Keratinocyte (primary cell): ENCODE measurements around the gene PDE10A. TPM values are rescaled to one million over a fixed set of nuclear protein-coding genes. Genes with fewer than 3 reads are reported as not detected.
"Not testable (repeated sequence)": the region's sequence is repeated elsewhere in the genome, so short reads cannot be mapped to it uniquely, and the experiment has no call there.

ENCODE experiments used
- DNase-seq: peaks from one replicate; pipeline ENCODE4 v3.0.0-alpha.2; 2011; ENCODE audit warnings: low read depth, missing footprints, low spot score
- FAIRE-seq: peaks from 2 replicates; lab custom pipeline; 2011; peaks lifted over from hg19 to GRCh38; lab: Jason Lieb, UNC
- H2AFZ ChIP-seq: 2 replicates; pipeline ENCODE4 v1.6.0; 2012; ENCODE audit warnings: low read length, control low read depth, inconsistent platforms; ENCODE audit not compliant: control insufficient read depth
- H3K27ac ChIP-seq: 2 replicates; pipeline ENCODE4 v1.5.1; 2011; ENCODE audit warnings: low read length; ENCODE audit not compliant: control insufficient read depth, insufficient read depth
- H3K27me3 ChIP-seq: 3 replicates; pipeline ENCODE4 v1.6.0; 2011; ENCODE audit warnings: low read length; ENCODE audit not compliant: control insufficient read depth, insufficient read depth; ENCODE audit errors: extremely low read depth
- H3K36me3 ChIP-seq, 2 experiments: 2 replicates in 1 of 2; 3 replicates in 1 of 2; pipeline ENCODE4 v1.5.1; 2011; ENCODE audit warnings: low read length in 2 of 2, mild to moderate bottlenecking in 1 of 2; ENCODE audit not compliant: control insufficient read depth in 2 of 2, insufficient read depth in 2 of 2; ENCODE audit errors: extremely low read depth in 1 of 2
- H3K4me1 ChIP-seq: 3 replicates; pipeline ENCODE4 v1.5.1; 2011; ENCODE audit warnings: low read length; ENCODE audit not compliant: control insufficient read depth, insufficient read depth; ENCODE audit errors: extremely low read depth
- H3K4me2 ChIP-seq: 3 replicates; pipeline ENCODE4 v1.6.0; 2011; ENCODE audit warnings: low read depth, low read length; ENCODE audit not compliant: control insufficient read depth, insufficient read depth; ENCODE audit errors: extremely low read depth
- H3K4me3 ChIP-seq, 3 experiments: fragments of 200-600 bp in 1 of 3; sonication (generic) in 1 of 3; 2 replicates in 2 of 3; 3 replicates in 1 of 3; pipeline ENCODE4 v1.5.1; 2011 to 2016; ENCODE audit warnings: low read length in 3 of 3, mild to moderate bottlenecking in 3 of 3, control low read depth in 2 of 3, inconsistent platforms in 1 of 3, low read depth in 1 of 3, mixed read lengths in 1 of 3, mixed run types in 1 of 3, moderate library complexity in 1 of 3; ENCODE audit not compliant: control insufficient read depth in 2 of 3, insufficient read depth in 2 of 3; ENCODE audit errors: extremely low read depth in 1 of 3
- H3K79me2 ChIP-seq: 2 replicates; pipeline ENCODE4 v1.6.0; 2012; ENCODE audit warnings: low read length; ENCODE audit not compliant: control insufficient read depth, insufficient read depth
- H3K9ac ChIP-seq: 3 replicates; pipeline ENCODE4 v1.6.0; 2011; ENCODE audit warnings: low read length; ENCODE audit not compliant: control insufficient read depth, insufficient read depth; ENCODE audit errors: extremely low read depth
- H3K9me1 ChIP-seq: 3 replicates; pipeline ENCODE4 v1.6.0; 2011; ENCODE audit warnings: low read length; ENCODE audit not compliant: control insufficient read depth, insufficient read depth; ENCODE audit errors: extremely low read depth
- H3K9me3 ChIP-seq: 2 replicates; pipeline ENCODE4 v1.5.1; 2012; ENCODE audit warnings: low read depth, low read length; ENCODE audit not compliant: control insufficient read depth
- H4K20me1 ChIP-seq: 3 replicates; pipeline ENCODE4 v1.6.0; 2011; ENCODE audit warnings: low read length; ENCODE audit not compliant: control insufficient read depth, insufficient read depth; ENCODE audit errors: extremely low read depth
- EZH2 ChIP-seq: IDR thresholded peaks from one replicate; pipeline ENCODE4 v1.6.1; 2012; ENCODE audit warnings: inconsistent platforms, mild to moderate bottlenecking, low read length, moderate library complexity
- dilution Hi-C: fragments of 300-500 bp; cut with MboI; formaldehyde crosslinking; loops from one replicate; pipeline ENCODE4 v1.7.0; 2020; ENCODE audit warnings: low sequenced_read_pairs; ENCODE audit not compliant: extremely low pct_ligation_motif_present
- polyA plus RNA-seq, 5 experiments: library from polyadenylated mRNA; depleted of rRNA in 3 of 5; stranded (reverse) in 3 of 5; stranded (forward) in 1 of 5; unstranded in 1 of 5; fragments of >200 nt; gene quantifications; 1 replicate in 1 of 5; 2 replicates in 3 of 5; 3 replicates in 1 of 5; pipeline versions ENCODE4 v1.2.1 to v1.2.3, GENCODE V29; 2011 to 2012; ENCODE audit warnings: missing spikeins in 2 of 5, low read depth in 1 of 5, low replicate concordance in 1 of 5
- TF ChIP-seq, protein P1 (sequence below), 3 experiments: IDR thresholded peaks in 1 of 3; conservative IDR thresholded peaks in 1 of 3; optimal IDR thresholded peaks in 1 of 3; 2 replicates in 2 of 3; 3 replicates in 1 of 3; pipeline versions ENCODE3 to v1.5.1; 2011; ENCODE audit warnings: low read length in 3 of 3, mild to moderate bottlenecking in 3 of 3, moderate library complexity in 2 of 3, control low read depth in 1 of 3, inconsistent platforms in 1 of 3; ENCODE audit not compliant: insufficient read depth in 2 of 3; ENCODE audit errors: extremely low read depth in 1 of 3

The PDE10A gene
- polyA plus RNA-seq, 1 donor (not counting 4 experiments of a cell fraction or from before 2014, with no cell fraction given), result not detected

DNA sequence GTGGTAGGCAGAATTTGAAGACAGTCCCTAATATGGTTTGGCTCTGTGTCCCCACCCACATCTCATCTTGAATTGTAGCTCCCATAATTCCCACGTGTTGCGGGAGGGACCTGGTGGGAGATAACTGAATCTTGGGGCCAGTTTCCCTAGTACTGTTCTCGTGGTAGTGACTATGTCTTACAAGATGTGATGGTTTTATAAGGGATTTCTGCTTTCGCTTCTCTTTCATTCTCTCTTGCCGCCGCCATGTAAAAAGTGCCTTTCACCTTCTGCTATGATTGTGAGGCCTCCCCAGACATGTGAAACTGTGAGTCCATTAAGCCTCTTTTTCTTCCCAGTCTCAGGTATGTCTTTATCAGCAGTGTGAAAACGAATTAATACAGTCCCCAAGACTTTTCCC, 103.4 kb downstream of the PDE10A start:
- DNase-seq (no peak), FAIRE-seq (no peak)
- Histone ChIP-seq H3K9me1 (no peaks in the 10 kb centered on the region), H3K36me3 (no peaks in the 10 kb centered on the region), H3K4me2 (no peak overlapping the region), H3K9ac (no peak overlapping the region), H4K20me1 (no peaks in the 10 kb centered on the region), H3K27me3 (no peaks in the 10 kb centered on the region), H3K4me1 (no peaks in the 10 kb centered on the region), H2AFZ (no peak overlapping the region), H3K27ac (no peak overlapping the region), H3K79me2 (no peaks in the 10 kb centered on the region), H3K9me3 (no peaks in the 10 kb centered on the region), H3K4me3 (no peak overlapping the region)
- TF ChIP-seq, protein P1, sequence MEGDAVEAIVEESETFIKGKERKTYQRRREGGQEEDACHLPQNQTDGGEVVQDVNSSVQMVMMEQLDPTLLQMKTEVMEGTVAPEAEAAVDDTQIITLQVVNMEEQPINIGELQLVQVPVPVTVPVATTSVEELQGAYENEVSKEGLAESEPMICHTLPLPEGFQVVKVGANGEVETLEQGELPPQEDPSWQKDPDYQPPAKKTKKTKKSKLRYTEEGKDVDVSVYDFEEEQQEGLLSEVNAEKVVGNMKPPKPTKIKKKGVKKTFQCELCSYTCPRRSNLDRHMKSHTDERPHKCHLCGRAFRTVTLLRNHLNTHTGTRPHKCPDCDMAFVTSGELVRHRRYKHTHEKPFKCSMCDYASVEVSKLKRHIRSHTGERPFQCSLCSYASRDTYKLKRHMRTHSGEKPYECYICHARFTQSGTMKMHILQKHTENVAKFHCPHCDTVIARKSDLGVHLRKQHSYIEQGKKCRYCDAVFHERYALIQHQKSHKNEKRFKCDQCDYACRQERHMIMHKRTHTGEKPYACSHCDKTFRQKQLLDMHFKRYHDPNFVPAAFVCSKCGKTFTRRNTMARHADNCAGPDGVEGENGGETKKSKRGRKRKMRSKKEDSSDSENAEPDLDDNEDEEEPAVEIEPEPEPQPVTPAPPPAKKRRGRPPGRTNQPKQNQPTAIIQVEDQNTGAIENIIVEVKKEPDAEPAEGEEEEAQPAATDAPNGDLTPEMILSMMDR (optimal IDR thresholded peaks at IDR 0.05 in 1 of 3, IDR thresholded peaks at IDR 0.05 in 1 of 3, conservative IDR thresholded peaks at IDR 0.05 in 1 of 3; ENCODE audit: extremely low read depth in 1 of 3, insufficient read depth in 2 of 3, low read length in 3 of 3), result no peak
- no peak for TF ChIP-seq EZH2
- dilution Hi-C loops, result no loop called here

DNA sequence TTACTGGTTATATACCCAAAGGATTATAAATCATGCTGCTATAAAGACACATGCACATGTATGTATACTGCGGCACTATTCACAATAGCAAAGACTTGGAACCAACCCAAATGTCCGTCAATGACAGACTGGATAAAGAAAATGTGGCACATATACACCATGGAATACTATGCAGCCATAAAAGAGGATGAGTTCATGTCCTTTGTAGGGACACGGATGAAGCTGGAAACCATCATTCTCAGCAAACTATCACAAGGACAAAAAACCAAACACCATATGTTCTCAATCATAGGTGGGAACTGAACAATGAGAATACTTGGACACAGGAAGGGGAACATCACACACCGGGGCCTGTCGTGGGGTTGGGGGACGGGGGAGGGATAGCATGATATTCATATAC, 104.9 kb downstream of the PDE10A start:
- H3K9ac ChIP-seq, H3K9me1 ChIP-seq, H3K36me3 ChIP-seq, H3K4me2 ChIP-seq, H3K79me2 ChIP-seq, H3K27ac ChIP-seq, H3K4me1 ChIP-seq, H2AFZ ChIP-seq, FAIRE-seq, H3K27me3 ChIP-seq, H4K20me1 ChIP-seq, H3K9me3 ChIP-seq, DNase-seq, H3K4me3 ChIP-seq, dilution Hi-C loops: not testable (repeated sequence)

DNA sequence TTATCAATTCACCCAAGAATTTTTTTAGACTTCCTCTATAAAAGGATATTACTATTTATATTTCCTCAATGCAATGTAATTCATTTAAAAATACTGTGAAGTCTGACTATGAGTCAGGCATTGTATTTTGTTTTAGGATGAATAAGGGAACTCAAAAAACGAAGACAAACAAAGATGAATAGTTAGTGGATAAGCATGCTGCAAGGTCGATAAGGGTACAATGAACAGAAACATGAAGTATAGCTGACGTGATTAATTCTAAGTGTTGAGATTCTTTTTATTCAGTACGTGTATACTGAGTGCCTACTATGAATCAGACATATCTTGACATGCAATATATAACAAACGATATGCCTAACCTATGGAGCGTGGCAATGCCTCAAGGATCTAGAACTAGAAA, 105.4 kb downstream of the PDE10A start:
- no peak overlapping the region for H3K27ac ChIP-seq
- H3K9me3 ChIP-seq, result no peaks in the 10 kb centered on the region
- dilution Hi-C loops, result no loop called here
- no peak overlapping the region for H3K4me3 ChIP-seq
- DNase-seq (no peak), FAIRE-seq (no peak)
- no peak overlapping the region for H3K4me2 ChIP-seq
- H3K79me2 ChIP-seq, result no peaks in the 10 kb centered on the region
- no peak overlapping the region for H2AFZ ChIP-seq
- no peaks in the 10 kb centered on the region for H3K9me1 ChIP-seq
- no peak overlapping the region for H3K9ac ChIP-seq
- TF ChIP-seq, protein P1 (optimal IDR thresholded peaks at IDR 0.05 in 1 of 3, IDR thresholded peaks at IDR 0.05 in 1 of 3, conservative IDR thresholded peaks at IDR 0.05 in 1 of 3; ENCODE audit: extremely low read depth in 1 of 3, insufficient read depth in 2 of 3, low read length in 3 of 3), result no peak
- TF ChIP-seq EZH2, result no peak
- H3K27me3 ChIP-seq, result no peaks in the 10 kb centered on the region
- no peaks in the 10 kb centered on the region for H3K4me1 ChIP-seq
- no peaks in the 10 kb centered on the region for H3K36me3 ChIP-seq
- H4K20me1 ChIP-seq, result no peaks in the 10 kb centered on the region
